Measurements from ENCODE around the gene TSSK2.

TSSK2 gene

DNA sequence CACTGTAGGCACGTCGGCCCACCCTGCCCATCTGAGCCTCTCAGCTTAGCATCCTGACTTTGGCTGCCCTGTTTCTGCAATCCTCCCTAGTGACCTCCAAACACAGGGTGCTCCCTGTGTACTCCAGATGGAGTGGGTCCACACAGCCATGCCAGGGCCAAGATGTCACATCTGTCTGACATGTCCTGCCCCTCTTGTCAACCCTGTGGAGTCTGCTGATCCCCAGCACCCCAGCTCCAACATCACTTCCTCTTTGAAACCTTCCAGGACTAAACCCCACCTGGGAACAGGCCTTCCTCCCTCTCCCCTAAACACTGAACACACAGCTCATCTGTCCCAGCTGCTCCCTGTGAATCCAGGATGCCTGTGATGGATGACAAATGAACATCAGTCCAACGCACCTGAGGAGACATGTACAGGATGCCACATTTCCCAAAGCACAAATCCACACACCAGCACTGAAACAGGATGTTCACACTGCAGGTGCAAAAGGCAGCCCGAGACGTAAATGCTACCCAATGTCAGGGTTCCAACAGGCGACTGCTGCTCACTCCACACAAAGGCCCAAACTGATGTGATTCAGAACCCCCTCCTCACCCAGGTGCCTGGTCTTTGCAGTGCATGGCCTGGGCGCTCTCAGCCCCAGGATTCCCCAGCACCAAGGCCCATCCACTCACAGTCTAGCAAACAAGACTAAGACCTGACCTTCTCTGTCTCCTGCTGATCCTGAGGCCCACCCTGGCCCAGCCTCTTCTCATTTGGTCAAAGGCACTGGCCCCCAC is 2.0 kb upstream of the TSSK2 start:
- TF ChIP-seq, protein P1, sequence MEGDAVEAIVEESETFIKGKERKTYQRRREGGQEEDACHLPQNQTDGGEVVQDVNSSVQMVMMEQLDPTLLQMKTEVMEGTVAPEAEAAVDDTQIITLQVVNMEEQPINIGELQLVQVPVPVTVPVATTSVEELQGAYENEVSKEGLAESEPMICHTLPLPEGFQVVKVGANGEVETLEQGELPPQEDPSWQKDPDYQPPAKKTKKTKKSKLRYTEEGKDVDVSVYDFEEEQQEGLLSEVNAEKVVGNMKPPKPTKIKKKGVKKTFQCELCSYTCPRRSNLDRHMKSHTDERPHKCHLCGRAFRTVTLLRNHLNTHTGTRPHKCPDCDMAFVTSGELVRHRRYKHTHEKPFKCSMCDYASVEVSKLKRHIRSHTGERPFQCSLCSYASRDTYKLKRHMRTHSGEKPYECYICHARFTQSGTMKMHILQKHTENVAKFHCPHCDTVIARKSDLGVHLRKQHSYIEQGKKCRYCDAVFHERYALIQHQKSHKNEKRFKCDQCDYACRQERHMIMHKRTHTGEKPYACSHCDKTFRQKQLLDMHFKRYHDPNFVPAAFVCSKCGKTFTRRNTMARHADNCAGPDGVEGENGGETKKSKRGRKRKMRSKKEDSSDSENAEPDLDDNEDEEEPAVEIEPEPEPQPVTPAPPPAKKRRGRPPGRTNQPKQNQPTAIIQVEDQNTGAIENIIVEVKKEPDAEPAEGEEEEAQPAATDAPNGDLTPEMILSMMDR (IDR thresholded peaks at IDR 0.05; ENCODE audit: insufficient read depth, low read length, missing control alignments), result no peak
- DNase-seq (ENCODE audit: low read depth, low spot score), result no peak
- ChIA-PET POLR2A (no interaction called here), CTCF (interaction anchor here (0.9 to 5.8 kb wide), 2 partner anchors 15 kb away, joined by 3 to 23 read pairs; partner anchors contain the start of gene ESS2)
- no peak overlapping the region for H3K4me3 ChIP-seq (ENCODE audit: low read depth, low read length)

DNA sequence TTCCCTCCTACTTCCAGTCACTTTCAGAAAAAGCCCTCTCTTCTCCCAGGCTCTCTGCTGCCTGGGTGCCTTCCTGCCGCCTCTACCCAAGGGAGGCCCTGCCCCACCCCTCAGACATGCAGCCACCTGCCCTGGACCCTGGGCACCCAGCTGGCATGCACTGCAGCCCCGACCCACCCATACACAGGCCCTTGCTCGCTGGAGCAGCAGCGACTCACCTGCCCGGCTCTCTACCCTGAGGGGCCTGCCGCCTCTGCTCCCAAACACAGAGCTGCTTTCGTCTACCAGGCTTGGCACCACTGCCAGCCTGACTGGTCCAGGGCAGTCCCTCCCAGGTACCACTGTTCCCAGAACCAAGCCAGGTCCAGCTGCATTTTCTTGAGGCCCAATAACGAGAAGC is 1.2 kb upstream of the TSSK2 start:
- DNase-seq (ENCODE audit: low read depth, low spot score), result no peak
- TF ChIP-seq, protein P1 (IDR thresholded peaks at IDR 0.05; ENCODE audit: insufficient read depth, low read length, missing control alignments), result no peak
- CTCF ChIA-PET, result interaction anchor here (5.8 kb wide), 1 partner anchor 14 kb away, joined by 23 read pairs; the partner anchor contains the start of gene ESS2
- POLR2A ChIA-PET, result no interaction called here
- no peak overlapping the region for H3K4me3 ChIP-seq (ENCODE audit: low read depth, low read length)

DNA sequence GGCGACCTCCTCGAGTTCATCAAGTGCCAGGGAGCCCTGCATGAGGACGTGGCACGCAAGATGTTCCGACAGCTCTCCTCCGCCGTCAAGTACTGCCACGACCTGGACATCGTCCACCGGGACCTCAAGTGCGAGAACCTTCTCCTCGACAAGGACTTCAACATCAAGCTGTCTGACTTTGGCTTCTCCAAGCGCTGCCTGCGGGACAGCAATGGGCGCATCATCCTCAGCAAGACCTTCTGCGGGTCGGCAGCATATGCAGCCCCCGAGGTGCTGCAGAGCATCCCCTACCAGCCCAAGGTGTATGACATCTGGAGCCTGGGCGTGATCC is 542 bp downstream of the TSSK2 start:
- POLR2A ChIA-PET, result no interaction called here
- CTCF ChIA-PET, result interaction anchor here (5.8 kb wide), 1 partner anchor 12 kb away, joined by 23 read pairs; the partner anchor contains the start of gene ESS2
- DNase-seq (ENCODE audit: low read depth, low spot score), result no peak
- TF ChIP-seq, protein P1 (IDR thresholded peaks at IDR 0.05; ENCODE audit: insufficient read depth, low read length, missing control alignments), result no peak
- no peak overlapping the region for H3K4me3 ChIP-seq (ENCODE audit: low read depth, low read length)

DNA sequence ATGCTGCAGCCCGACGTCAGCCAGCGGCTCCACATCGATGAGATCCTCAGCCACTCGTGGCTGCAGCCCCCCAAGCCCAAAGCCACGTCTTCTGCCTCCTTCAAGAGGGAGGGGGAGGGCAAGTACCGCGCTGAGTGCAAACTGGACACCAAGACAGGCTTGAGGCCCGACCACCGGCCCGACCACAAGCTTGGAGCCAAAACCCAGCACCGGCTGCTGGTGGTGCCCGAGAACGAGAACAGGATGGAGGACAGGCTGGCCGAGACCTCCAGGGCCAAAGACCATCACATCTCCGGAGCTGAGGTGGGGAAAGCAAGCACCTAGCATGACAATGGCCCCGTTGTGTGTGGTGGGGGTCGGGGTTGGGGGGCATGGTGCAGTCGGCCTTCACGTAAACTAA is 1.0 kb downstream of the TSSK2 start:
- no peak overlapping the region for H3K4me3 ChIP-seq (ENCODE audit: low read depth, low read length)
- no peak for DNase-seq (ENCODE audit: low read depth, low spot score)
- TF ChIP-seq, protein P1 (IDR thresholded peaks at IDR 0.05; ENCODE audit: insufficient read depth, low read length, missing control alignments), result no peak
- CTCF ChIA-PET, result interaction anchor here (5.8 kb wide), 1 partner anchor 12 kb away, joined by 23 read pairs; the partner anchor contains the start of gene ESS2
- POLR2A ChIA-PET, result no interaction called here

DNA sequence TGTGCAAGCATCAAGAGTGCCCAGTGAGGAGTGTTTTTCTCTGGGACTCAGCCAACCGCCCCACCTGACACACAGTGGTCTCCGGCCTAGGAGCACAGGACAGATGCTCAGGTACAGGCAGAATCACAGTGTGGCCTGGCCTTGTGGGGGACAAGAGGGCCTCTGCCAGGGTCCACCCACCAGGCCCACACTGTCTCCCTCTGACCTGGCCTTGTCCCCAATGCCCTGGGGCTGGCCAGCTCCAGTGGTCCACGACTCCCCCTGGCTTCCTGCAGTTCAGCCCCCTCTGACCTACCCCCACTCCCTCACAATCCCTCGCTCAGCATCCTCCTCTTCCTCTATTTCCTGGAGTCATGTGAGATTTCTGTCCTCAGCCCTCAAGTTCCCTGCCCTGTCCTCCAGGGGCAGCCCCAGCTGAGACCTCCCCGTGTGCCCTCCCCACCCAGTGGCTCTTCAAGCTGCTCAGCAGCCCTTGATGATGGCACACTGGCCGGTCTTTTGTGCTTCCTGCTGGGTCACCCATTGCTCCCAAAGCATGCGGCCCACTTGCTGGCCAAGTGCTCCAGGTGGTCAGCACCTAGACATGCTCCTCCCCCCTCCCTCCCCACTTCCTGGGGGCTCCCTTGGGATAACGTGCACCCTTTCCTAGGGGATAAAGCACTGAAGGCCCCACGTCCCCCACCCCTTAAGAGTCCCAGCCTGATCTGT is 1.7 kb downstream of the TSSK2 start:
- H3K4me3 ChIP-seq (ENCODE audit: low read depth, low read length), result no peak overlapping the region
- ChIA-PET POLR2A (interaction anchor here (1.0 kb wide), 1 partner anchor 12 kb away, joined by 4 read pairs; the partner anchor contains the start of gene ESS2), CTCF (interaction anchor here (5.8 kb wide), 1 partner anchor 11 kb away, joined by 23 read pairs; the partner anchor contains the start of gene ESS2)
- TF ChIP-seq, protein P1 (IDR thresholded peaks at IDR 0.05; ENCODE audit: insufficient read depth, low read length, missing control alignments), result no peak
- no peak for DNase-seq (ENCODE audit: low read depth, low spot score)

DNA sequence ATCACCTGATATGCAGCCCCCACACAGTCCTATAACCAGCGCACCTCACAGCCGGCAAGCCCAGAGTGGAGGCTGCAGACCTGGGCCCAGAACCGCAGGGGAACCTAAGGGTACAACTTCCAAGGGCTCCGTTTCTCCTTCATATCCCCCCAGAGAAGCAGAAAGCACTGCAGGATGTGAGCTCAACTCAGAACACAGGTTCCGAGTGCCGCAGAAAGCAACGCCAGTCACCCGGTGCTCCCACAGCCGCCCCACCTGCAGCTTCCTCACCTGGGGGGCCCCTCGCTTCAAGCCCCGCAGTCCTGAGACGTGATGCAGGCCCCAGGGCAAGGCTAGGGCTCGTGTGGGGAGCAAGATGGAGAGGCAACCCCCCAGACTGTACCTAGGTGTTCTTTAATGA is 2.5 kb downstream of the TSSK2 start:
- no peak overlapping the region for H3K4me3 ChIP-seq (ENCODE audit: low read depth, low read length)
- TF ChIP-seq, protein P1 (IDR thresholded peaks at IDR 0.05; ENCODE audit: insufficient read depth, low read length, missing control alignments), result no peak
- DNase-seq (ENCODE audit: low read depth, low spot score), result no peak
- POLR2A ChIA-PET, result interaction anchor here (1.0 kb wide), 1 partner anchor 11 kb away, joined by 4 read pairs; the partner anchor contains the start of gene ESS2
- CTCF ChIA-PET, result interaction anchor here (5.8 kb wide), 1 partner anchor 10 kb away, joined by 23 read pairs; the partner anchor contains the start of gene ESS2

Measured in AG04449 (cell line).